K562 (cell line): ENCODE data around the gene SPOCK3. TPM values are rescaled to one million over a fixed set of nuclear protein-coding genes. Genes with fewer than 3 reads are reported as not detected.

ENCODE experiments used
- ATAC-seq: fragments of 200-7000 bp; cut with Tn5 transposase; 3 replicates; pipeline ENCODE4 v1.9.1; 2020; ENCODE audit warnings: moderate library complexity
- BruUV-seq: library from RNA; stranded (reverse); fragments of 400-500 nt; replicated peaks from 2 replicates; lab custom pipeline; 2021; lab: Mats Ljungman, UMichigan
- CTCF ChIA-PET: fragments of 300-600 bp; formaldehyde crosslinking; extraction: SDS; loops from one replicate; lab custom pipeline; 2021; ENCODE audit warnings: low intra/inter-chr PET ratio; lab: Yijun Ruan, JAX
- POLR2A ChIA-PET: fragments of 300-600, 350-650 bp; sonication (Branson Sonifier 250); formaldehyde crosslinking; extraction: SDS; loops from one replicate; lab custom pipeline; 2021; ENCODE audit warnings: antibody characterized with exemption, inconsistent platforms; lab: Yijun Ruan, JAX
- DNase-seq, 4 experiments: peaks; one replicate each; pipeline versions ENCODE4 v3.0.0 to v3.0.0-alpha.2; 2011 to 2018; ENCODE audit warnings: low spot score in 3 of 4, mixed read lengths in 3 of 4; ENCODE audit errors: extremely low read depth in 1 of 4
- FAIRE-seq: peaks from 2 replicates; lab custom pipeline; 2011; peaks lifted over from hg19 to GRCh38; lab: Jason Lieb, UNC
- H2AFZ ChIP-seq: 2 replicates; pipeline ENCODE4 v1.6.0; 2011; ENCODE audit warnings: low read depth, low read length, control low read depth, inconsistent platforms
- H3K27ac ChIP-seq: fragments of 200-600 bp; 3 replicates; pipeline ENCODE4 v1.8.0; 2011; ENCODE audit warnings: low read depth, mild to moderate bottlenecking, control low read depth, inconsistent platforms, low read length, moderate library complexity, mixed read lengths; ENCODE audit errors: extremely low read depth
- H3K27me3 ChIP-seq, 2 experiments: fragments of 300-600 bp in 1 of 2; 2 replicates in 1 of 2; 3 replicates in 1 of 2; pipeline versions ENCODE4 v1.6.0 to v1.8.0; 2011; ENCODE audit warnings: inconsistent platforms in 2 of 2, low read length in 2 of 2, mild to moderate bottlenecking in 1 of 2, mixed read lengths in 1 of 2, moderate library complexity in 1 of 2; ENCODE audit not compliant: control insufficient read depth in 2 of 2, insufficient read depth in 2 of 2
- H3K36me3 ChIP-seq: fragments of 300-600 bp; 3 replicates; pipeline ENCODE4 v1.8.0; 2011; ENCODE audit warnings: mild to moderate bottlenecking, low read length, inconsistent platforms; ENCODE audit not compliant: control insufficient read depth, insufficient read depth
- H3K4me1 ChIP-seq, 2 experiments: fragments of 200-600 bp in 1 of 2; replicated peaks in 1 of 2; 2 replicates in 1 of 2; 3 replicates in 1 of 2; pipeline versions ENCODE4 v1.5.1 to v1.8.0; 2011; ENCODE audit warnings: inconsistent platforms in 2 of 2, low read length in 2 of 2, mild to moderate bottlenecking in 1 of 2, mixed read lengths in 1 of 2, moderate library complexity in 1 of 2; ENCODE audit not compliant: control insufficient read depth in 2 of 2, insufficient read depth in 2 of 2
- H3K4me2 ChIP-seq: 2 replicates; pipeline ENCODE4 v1.6.1; 2011; ENCODE audit warnings: low read length, control low read depth, inconsistent platforms, mixed read lengths; ENCODE audit not compliant: insufficient read depth
- H3K4me3 ChIP-seq: fragments of 200-600 bp; sonication (generic), shearing (Covaris generic); 2 replicates; pipeline ENCODE4 v1.5.1; 2016; ENCODE audit warnings: control low read depth, inconsistent platforms
- H3K79me2 ChIP-seq: fragments of 200-600 bp; 3 replicates; pipeline ENCODE4 v1.8.0; 2011; ENCODE audit warnings: low read length, inconsistent platforms; ENCODE audit not compliant: control insufficient read depth, insufficient read depth
- H3K9ac ChIP-seq, 2 experiments: 2 replicates each; pipeline versions ENCODE4 v1.6.0 to v1.6.1; 2011; ENCODE audit warnings: low read depth in 2 of 2, low read length in 2 of 2, control low read depth in 1 of 2, inconsistent platforms in 1 of 2, mild to moderate bottlenecking in 1 of 2, mixed read lengths in 1 of 2; ENCODE audit not compliant: insufficient read depth in 1 of 2
- H3K9me1 ChIP-seq: one replicate; pipeline ENCODE4 v1.6.0; 2011; ENCODE audit warnings: inconsistent platforms, mild to moderate bottlenecking, low read length, moderate library complexity; ENCODE audit not compliant: control insufficient read depth, insufficient read depth
- H3K9me3 ChIP-seq: replicated peaks from 2 replicates; pipeline ENCODE4 v1.5.1; 2011; ENCODE audit warnings: low read depth, low read length, inconsistent platforms; ENCODE audit not compliant: control insufficient read depth, insufficient read depth
- H4K20me1 ChIP-seq: replicated peaks from 2 replicates; pipeline ENCODE4 v1.6.1; 2011; ENCODE audit warnings: low read length, inconsistent platforms, mixed read lengths; ENCODE audit not compliant: control insufficient read depth, insufficient read depth
- BRD4 ChIP-seq: fragments of 200-600 bp; sonication (generic); IDR thresholded peaks from 2 replicates; pipeline ENCODE4 v1.6.1; 2017; ENCODE audit warnings: inconsistent platforms
- C11orf30 ChIP-seq: fragments of 450-650 bp; IDR thresholded peaks from 2 replicates; pipeline ENCODE4 v1.6.1; 2016; ENCODE audit warnings: low read depth, mild to moderate bottlenecking
- CBX2 ChIP-seq: fragments of 200-600 bp; sonication (generic); IDR thresholded peaks from one replicate; pipeline ENCODE4 v1.6.1; 2012; ENCODE audit warnings: mild to moderate bottlenecking, low read length, inconsistent platforms; ENCODE audit not compliant: insufficient read depth, poor library complexity, severe bottlenecking
- KDM1A ChIP-seq, 2 experiments: fragments of 450-650 bp; IDR thresholded peaks; 2 replicates each; pipeline ENCODE4 v1.6.1; 2016; ENCODE audit warnings: mild to moderate bottlenecking in 2 of 2
- MEIS2 ChIP-seq: fragments of 450-650 bp; IDR thresholded peaks from 2 replicates; pipeline ENCODE4 v1.6.1; 2014; ENCODE audit warnings: mild to moderate bottlenecking; ENCODE audit not compliant: partially characterized antibody
- POLR2H ChIP-seq: IDR thresholded peaks from 2 replicates; pipeline ENCODE4 v1.6.1; 2016; ENCODE audit warnings: missing genetic modification characterization, low read depth, mild to moderate bottlenecking, control low read depth, missing compliant biosample characterization, moderate library complexity
- SMARCB1 ChIP-seq: IDR thresholded peaks from 2 replicates; pipeline ENCODE4 v1.6.1; 2011; ENCODE audit warnings: improper control_type of control experiment, low read depth; ENCODE audit not compliant: insufficient read length
- ZNF165 ChIP-seq: fragments of 250-450 bp; sonication (Bioruptor Pico); IDR thresholded peaks from 2 replicates; pipeline ENCODE4 v1.4.0; 2020; ENCODE audit warnings: borderline replicate concordance
- ZNF696 ChIP-seq: fragments of 250-450 bp; sonication (Bioruptor Pico); conservative IDR thresholded peaks from 2 replicates; pipeline ENCODE4 v1.4.0; 2020; ENCODE audit warnings: mild to moderate bottlenecking, moderate library complexity
- WGBS: fragments of 100-300 bp; shearing (Covaris generic); methylation state at CpG from one replicate; pipeline ENCODE4 v1.1.6; 2016; ENCODE audit warnings: low coverage, mixed read lengths; ENCODE audit not compliant: insufficient coverage; ENCODE audit errors: missing lambda C conversion rate; 5-methylcytosine and 5-hydroxymethylcytosine counted together
- in situ Hi-C: fragments of 300-500 bp; cut with MboI; formaldehyde crosslinking; loops from 4 replicates; pipeline ENCODE4 v1.15.0; 2018; ENCODE audit warnings: inconsistent platforms, mixed read lengths
- intact Hi-C: fragments of 100-400 bp; cut with micrococcal nuclease; formaldehyde crosslinking; loops from 2 replicates; pipeline ENCODE4 v1.14.2; 2022
- polyA plus RNA-seq, 8 experiments: library from polyadenylated mRNA; depleted of rRNA in 4 of 8; stranded (reverse) in 5 of 8; unstranded in 3 of 8; fragments of >200 nt; fragmentation: Nextera tagmentation in 2 of 8; fragmentation: Illumina TruSeq in 1 of 8; extraction: Ambion mirVana in 2 of 8; extraction: Trizol in 1 of 8; gene quantifications; 2 replicates each; pipeline versions ENCODE4 v1.2.1 to v1.2.3, GENCODE V29; 2011 to 2014; ENCODE audit warnings: inconsistent platforms in 1 of 8, missing spikeins in 1 of 8
- total RNA-seq, 7 experiments: library from RNA; depleted of rRNA in 6 of 7; stranded (reverse); fragments of >200 nt in 6 of 7; fragmentation: Illumina TruSeq in 2 of 7; extraction: Trizol in 2 of 7; gene quantifications; 2 replicates each; pipeline versions ENCODE4 v1.2.1 to v1.2.3, GENCODE V29; 2011 to 2021; ENCODE audit warnings: low replicate concordance in 1 of 7
- TF ChIP-seq, protein P1 (sequence below): IDR thresholded peaks from 2 replicates; pipeline ENCODE4 v1.6.1; 2016; ENCODE audit warnings: missing genetic modification characterization, missing compliant biosample characterization
- TF ChIP-seq, protein P2 (sequence below): fragments of 250-450 bp; sonication (Bioruptor Pico); IDR thresholded peaks from 2 replicates; pipeline ENCODE4 v1.5.1; 2021; ENCODE audit warnings: mild to moderate bottlenecking

Gene SPOCK3
- total and polyA plus RNA-seq, 9 of the 15 experiments (the other 6 are each of a cell fraction or from before 2014, with no cell fraction given), result not detected

DNA sequence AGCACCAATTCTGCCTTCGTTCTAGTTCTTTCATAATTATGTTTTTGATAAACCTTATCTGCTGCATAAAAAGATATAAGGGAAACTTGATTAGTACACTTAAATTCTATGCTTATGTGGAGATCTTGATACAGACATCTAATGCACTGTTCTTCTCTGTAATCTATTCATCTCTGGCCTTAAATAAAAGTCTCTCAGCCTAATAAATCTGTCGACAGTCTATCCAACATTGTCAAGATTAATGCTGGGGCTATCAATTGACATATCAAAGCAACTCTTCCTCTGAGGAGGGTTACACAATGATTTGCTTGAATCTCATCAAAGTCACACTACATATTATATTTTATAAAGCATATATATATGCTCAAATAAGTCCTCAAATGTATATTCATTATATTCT is 545.5 kb downstream of the SPOCK3 start:
- Histone ChIP-seq H3K4me2 (no peak overlapping the region), H3K9ac (no peak overlapping the region), H3K27ac (no peak overlapping the region), H3K4me3 (no peak overlapping the region), H3K79me2 (no peaks in the 10 kb centered on the region), H4K20me1 (no peaks in the 10 kb centered on the region), H3K36me3 (no peaks in the 10 kb centered on the region), H2AFZ (no peak overlapping the region), H3K9me1 (no peaks in the 10 kb centered on the region), H3K27me3 (no peaks in the 10 kb centered on the region), H3K4me1 (no peaks in the 10 kb centered on the region), H3K9me3 (no peaks in the 10 kb centered on the region)
- ATAC-seq, result no peak
- BruUV-seq, result no TSS peak
- POLR2A ChIA-PET, result no interaction called here
- intact Hi-C loops (no loop called here), in situ Hi-C loops (no loop called here)
- WGBS, result 0% methylated on average over 2 of the region's 2 CpGs
- TF ChIP-seq BRD4, result no peak
- TF ChIP-seq SMARCB1, result no peak
- TF ChIP-seq KDM1A (IDR thresholded peaks at IDR 0.05), result no peak
- TF ChIP-seq C11orf30, result no peak
- TF ChIP-seq MEIS2, result no peak
- TF ChIP-seq, protein P1, sequence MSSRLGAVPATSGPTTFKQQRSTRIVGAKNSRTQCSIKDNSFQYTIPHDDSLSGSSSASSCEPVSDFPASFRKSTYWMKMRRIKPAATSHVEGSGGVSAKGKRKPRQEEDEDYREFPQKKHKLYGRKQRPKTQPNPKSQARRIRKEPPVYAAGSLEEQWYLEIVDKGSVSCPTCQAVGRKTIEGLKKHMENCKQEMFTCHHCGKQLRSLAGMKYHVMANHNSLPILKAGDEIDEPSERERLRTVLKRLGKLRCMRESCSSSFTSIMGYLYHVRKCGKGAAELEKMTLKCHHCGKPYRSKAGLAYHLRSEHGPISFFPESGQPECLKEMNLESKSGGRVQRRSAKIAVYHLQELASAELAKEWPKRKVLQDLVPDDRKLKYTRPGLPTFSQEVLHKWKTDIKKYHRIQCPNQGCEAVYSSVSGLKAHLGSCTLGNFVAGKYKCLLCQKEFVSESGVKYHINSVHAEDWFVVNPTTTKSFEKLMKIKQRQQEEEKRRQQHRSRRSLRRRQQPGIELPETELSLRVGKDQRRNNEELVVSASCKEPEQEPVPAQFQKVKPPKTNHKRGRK, result no peak
- no peak for TF ChIP-seq POLR2H (tag)
- TF ChIP-seq, protein P2, sequence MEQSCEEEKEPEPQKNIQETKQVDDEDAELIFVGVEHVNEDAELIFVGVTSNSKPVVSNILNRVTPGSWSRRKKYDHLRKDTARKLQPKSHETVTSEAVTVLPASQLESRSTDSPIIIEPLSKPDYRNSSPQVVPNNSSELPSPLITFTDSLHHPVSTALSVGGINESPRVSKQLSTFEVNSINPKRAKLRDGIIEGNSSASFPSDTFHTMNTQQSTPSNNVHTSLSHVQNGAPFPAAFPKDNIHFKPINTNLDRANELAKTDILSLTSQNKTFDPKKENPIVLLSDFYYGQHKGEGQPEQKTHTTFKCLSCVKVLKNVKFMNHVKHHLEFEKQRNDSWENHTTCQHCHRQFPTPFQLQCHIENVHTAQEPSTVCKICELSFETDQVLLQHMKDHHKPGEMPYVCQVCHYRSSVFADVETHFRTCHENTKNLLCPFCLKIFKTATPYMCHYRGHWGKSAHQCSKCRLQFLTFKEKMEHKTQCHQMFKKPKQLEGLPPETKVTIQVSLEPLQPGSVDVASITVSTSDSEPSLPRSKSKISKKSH (CRISPR knock-in tag), result no peak
- TF ChIP-seq ZNF696, result no peak
- no peak for TF ChIP-seq ZNF165 (CRISPR knock-in tag)
- TF ChIP-seq CBX2, result no peak
- CTCF ChIA-PET, result no interaction called here
- no peak for FAIRE-seq
- no peak for DNase-seq
